ENCODE measurements around the gene ARL15.

ARL15 gene

GRCh38 chr5:54325610-54326311, 15.4 kb upstream of the ARL15 start:
- TF ChIP-seq USF1 (IDR thresholded peaks at IDR 0.05) (no peak), EP300 (IDR thresholded peaks at IDR 0.05; ENCODE audit: borderline replicate concordance) (no peak), REST (IDR thresholded peaks at IDR 0.05; ENCODE audit: low read depth) (no peak), TCF12 (IDR thresholded peaks at IDR 0.05; ENCODE audit: low read depth) (no peak), EGR1 (IDR thresholded peaks at IDR 0.05) (no peak), MAX (IDR thresholded peaks at IDR 0.05) (no peak), YY1 (IDR thresholded peaks at IDR 0.05; ENCODE audit: low read depth) (no peak)

GRCh38 chr5:54325272-54325609, 14.9 kb upstream of the ARL15 start:
- TF ChIP-seq MAX (IDR thresholded peaks at IDR 0.05) (no peak), USF1 (IDR thresholded peaks at IDR 0.05) (no peak), ZBTB7A (IDR thresholded peaks at IDR 0.05; ENCODE audit: low read depth) (no peak), YY1 (IDR thresholded peaks at IDR 0.05; ENCODE audit: low read depth) (no peak), REST (IDR thresholded peaks at IDR 0.05; ENCODE audit: low read depth) (no peak), RAD21 (IDR thresholded peaks at IDR 0.05; ENCODE audit: low read depth) (no peak), TCF12 (IDR thresholded peaks at IDR 0.05; ENCODE audit: low read depth) (no peak), EGR1 (IDR thresholded peaks at IDR 0.05) (no peak), CEBPB (IDR thresholded peaks at IDR 0.05) (no peak), TEAD4 (IDR thresholded peaks at IDR 0.05) (no peak)

- TF ChIP-seq TEAD4 (IDR thresholded peaks at IDR 0.05) (no peak), RAD21 (IDR thresholded peaks at IDR 0.05; ENCODE audit: low read depth) (no peak), REST (IDR thresholded peaks at IDR 0.05; ENCODE audit: low read depth) (no peak), FOXM1 (IDR thresholded peaks at IDR 0.05; ENCODE audit: borderline replicate concordance, low read depth) (no peak), YY1 (IDR thresholded peaks at IDR 0.05; ENCODE audit: low read depth) (no peak)
These were observed 14.4 kb upstream of the ARL15 start for GRCh38 chr5:54324651-54325271.

GRCh38 chr5:54323495-54323894, 13.1 kb upstream of the ARL15 start:
- TF ChIP-seq YY1 (IDR thresholded peaks at IDR 0.05; ENCODE audit: low read depth): no peak
- TF ChIP-seq FOXM1 (IDR thresholded peaks at IDR 0.05; ENCODE audit: borderline replicate concordance, low read depth): no peak
- TF ChIP-seq CREB1 (IDR thresholded peaks at IDR 0.05; ENCODE audit: low read depth): no peak
- no peak for TF ChIP-seq EP300 (IDR thresholded peaks at IDR 0.05; ENCODE audit: borderline replicate concordance)
- no peak for TF ChIP-seq MAX (IDR thresholded peaks at IDR 0.05)
- no peak for TF ChIP-seq TCF12 (IDR thresholded peaks at IDR 0.05; ENCODE audit: low read depth)
- no peak for TF ChIP-seq EGR1 (IDR thresholded peaks at IDR 0.05)

- TF ChIP-seq ZBTB7A (IDR thresholded peaks at IDR 0.05; ENCODE audit: low read depth) (no peak), YY1 (IDR thresholded peaks at IDR 0.05; ENCODE audit: low read depth) (no peak), USF1 (IDR thresholded peaks at IDR 0.05) (no peak), TEAD4 (IDR thresholded peaks at IDR 0.05) (no peak), TAF1 (IDR thresholded peaks at IDR 0.05; ENCODE audit: low read depth) (no peak)
These were observed 9.9 kb upstream of the ARL15 start for GRCh38 chr5:54320256-54320655.

Measured in Ishikawa (cell line).